ENCODE results near the gene SPATA6L.

Gene SPATA6L

GRCh38 chr9:4669890-4670289, 3.6 kb upstream of the SPATA6L start:
- no peak for TF ChIP-seq CTCF (IDR thresholded peaks at IDR 0.05; ENCODE audit: low read depth, low read length, missing control alignments)
- no peak overlapping the region for H3K4me3 ChIP-seq (replicated peaks; ENCODE audit: low read depth, low read length)
- DNase-seq (ENCODE audit: extremely low read depth, low read depth): no peak

- no peak overlapping the region for H3K4me3 ChIP-seq (replicated peaks; ENCODE audit: low read depth, low read length)
- no peak for TF ChIP-seq CTCF (IDR thresholded peaks at IDR 0.05; ENCODE audit: low read depth, low read length, missing control alignments)
- DNase-seq (ENCODE audit: extremely low read depth, low read depth): no peak
Measured at GRCh38 chr9:4668604-4669003, 2.3 kb upstream of the SPATA6L start.

- TF ChIP-seq CTCF (IDR thresholded peaks at IDR 0.05; ENCODE audit: low read depth, low read length, missing control alignments): no peak
- H3K4me3 ChIP-seq (replicated peaks; ENCODE audit: low read depth, low read length): no peak overlapping the region
- DNase-seq (ENCODE audit: extremely low read depth, low read depth): no peak
Measured at GRCh38 chr9:4667681-4668080, 1.4 kb upstream of the SPATA6L start.

DNA sequence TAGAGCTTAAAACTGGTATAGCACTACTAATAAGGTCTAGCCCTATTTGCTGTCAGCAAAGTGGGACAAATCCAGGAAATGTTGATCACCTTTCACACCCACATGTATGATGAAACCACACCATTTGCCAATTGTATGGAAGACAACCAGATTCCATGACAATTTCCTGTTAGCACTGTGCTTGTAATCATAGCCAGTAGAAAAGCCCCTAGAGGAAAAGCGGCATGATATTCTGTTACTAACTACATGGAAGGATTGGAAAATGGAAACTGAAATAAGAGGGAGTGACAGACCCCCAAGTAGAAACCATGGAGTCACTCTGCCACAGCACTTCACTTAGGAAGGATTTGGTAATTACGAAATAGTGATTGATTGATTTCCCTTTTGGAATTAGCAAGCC, 923 bp downstream of the SPATA6L start:
- no peak for TF ChIP-seq CTCF (IDR thresholded peaks at IDR 0.05; ENCODE audit: low read depth, low read length, missing control alignments)
- no peak for DNase-seq (ENCODE audit: extremely low read depth, low read depth)
- no peak overlapping the region for H3K4me3 ChIP-seq (replicated peaks; ENCODE audit: low read depth, low read length)

- DNase-seq (ENCODE audit: extremely low read depth, low read depth): no peak
- H3K4me3 ChIP-seq (replicated peaks; ENCODE audit: low read depth, low read length): no peak overlapping the region
- no peak for TF ChIP-seq CTCF (IDR thresholded peaks at IDR 0.05; ENCODE audit: low read depth, low read length, missing control alignments)
Measured at GRCh38 chr9:4663956-4664355, 2.3 kb downstream of the SPATA6L start.

DNA sequence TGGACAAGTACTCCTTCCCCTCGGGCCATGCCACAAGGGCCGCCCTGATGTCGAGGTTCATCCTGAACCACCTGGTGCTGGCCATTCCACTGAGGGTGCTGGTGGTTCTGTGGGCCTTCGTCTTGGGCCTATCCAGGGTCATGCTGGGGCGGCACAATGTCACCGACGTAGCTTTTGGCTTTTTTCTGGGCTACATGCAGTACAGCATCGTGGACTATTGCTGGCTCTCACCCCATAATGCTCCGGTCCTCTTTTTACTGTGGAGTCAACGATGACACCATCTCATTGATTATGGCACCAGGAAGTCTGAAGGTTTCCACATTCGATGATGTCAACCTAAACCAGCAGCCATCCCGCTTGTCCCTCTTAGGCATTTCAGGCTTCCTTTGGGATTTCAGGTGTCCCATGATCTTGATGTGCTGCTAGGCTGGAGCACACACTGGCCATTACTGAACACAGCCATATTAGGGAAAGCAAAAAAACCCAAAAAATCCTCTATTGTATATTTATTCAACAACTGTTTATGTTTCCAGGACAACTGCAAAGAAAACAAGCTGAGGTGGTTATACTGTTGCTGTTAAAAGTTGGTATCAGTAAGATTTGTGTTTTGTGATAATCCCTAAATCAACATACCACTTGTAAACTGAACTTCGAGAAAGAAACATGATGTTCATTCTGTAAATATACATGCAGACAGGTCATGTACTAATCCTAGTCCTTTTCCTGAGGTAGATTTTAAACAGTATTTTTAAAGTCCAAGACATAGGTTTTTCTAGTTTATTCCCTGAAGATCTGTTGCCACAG, 3.1 kb downstream of the SPATA6L start:
- no peak for DNase-seq (ENCODE audit: extremely low read depth, low read depth)
- peak overlapping the region; percentile 75 for H3K4me3 ChIP-seq (replicated peaks; ENCODE audit: low read depth, low read length)
- TF ChIP-seq CTCF (IDR thresholded peaks at IDR 0.05; ENCODE audit: low read depth, low read length, missing control alignments): no peak
